NT2/D1 (cell line): Measurements from ENCODE around the gene CCDC15.

Source experiments
- YY1 ChIP-seq: IDR thresholded peaks from 2 replicates; pipeline ENCODE4 v1.6.1; 2011; ENCODE audit not compliant: insufficient read length, insufficient read depth
- ZNF274 ChIP-seq: IDR thresholded peaks from 2 replicates; pipeline ENCODE4 v1.6.1; 2011; ENCODE audit warnings: mild to moderate bottlenecking, low read depth, low read length

- TF ChIP-seq YY1: no peak
- TF ChIP-seq ZNF274: no peak
Measured at GRCh38 chr11:125001079-125001778, 47.2 kb downstream of the CCDC15 start.
